K562 (cell line): Measurements from ENCODE around the gene IKZF4. TPM values are rescaled to one million over a fixed set of nuclear protein-coding genes. Genes with fewer than 3 reads are reported as not detected.

ENCODE experiments used
- CBFA2T3 ChIP-seq: fragments of 450-650 bp; IDR thresholded peaks from 2 replicates; pipeline ENCODE4 v1.6.1; 2017
- CREBBP ChIP-seq: IDR thresholded peaks from one replicate; pipeline ENCODE4 v1.6.1; 2012; ENCODE audit warnings: low read depth, mild to moderate bottlenecking, control low read depth, inconsistent platforms, low read length
- DLX4 ChIP-seq: fragments of 250-450 bp; sonication (Bioruptor Pico); IDR thresholded peaks from 2 replicates; pipeline ENCODE4 v1.6.1; 2021; ENCODE audit warnings: mild to moderate bottlenecking
- HNRNPLL ChIP-seq: fragments of 200-400 bp; formaldehyde crosslinking; IDR thresholded peaks from 2 replicates; pipeline ENCODE4 v1.6.1; 2017; ENCODE audit warnings: low read length, low read depth, mild to moderate bottlenecking; ENCODE audit not compliant: poor library complexity, severe bottlenecking
- ILK ChIP-seq: fragments of 450-650 bp; IDR thresholded peaks from 2 replicates; pipeline ENCODE4 v1.6.1; 2016; ENCODE audit warnings: missing genetic modification characterization, low read depth, mild to moderate bottlenecking, missing compliant biosample characterization, moderate library complexity, borderline replicate concordance
- KDM2B ChIP-seq: fragments of 250-450 bp; sonication (Bioruptor Pico); IDR thresholded peaks from 2 replicates; pipeline ENCODE4 v1.8.0; 2021; ENCODE audit warnings: mild to moderate bottlenecking, moderate library complexity
- KLF13 ChIP-seq: fragments of 450-650 bp; IDR thresholded peaks from 2 replicates; pipeline ENCODE4 v1.6.1; 2016; ENCODE audit warnings: missing genetic modification characterization, low read depth, mild to moderate bottlenecking, missing compliant biosample characterization, moderate library complexity, borderline replicate concordance
- MITF ChIP-seq: IDR thresholded peaks from 2 replicates; pipeline ENCODE4 v1.6.1; 2014; ENCODE audit warnings: antibody characterized with exemption
- NR2F6 ChIP-seq: fragments of 450-650 bp; formaldehyde crosslinking; IDR thresholded peaks from 2 replicates; pipeline ENCODE4 v1.4.0; 2020; ENCODE audit warnings: mild to moderate bottlenecking
- PKNOX1 ChIP-seq: fragments of 450-650 bp; IDR thresholded peaks from 2 replicates; pipeline ENCODE4 v1.6.1; 2016
- PREB ChIP-seq: sonication (generic); formaldehyde crosslinking; IDR thresholded peaks from 2 replicates; pipeline ENCODE4 v1.8.1; 2023; ENCODE audit warnings: mild to moderate bottlenecking, missing genetic modification reagents
- SFPQ ChIP-seq: fragments of 200-400 bp; formaldehyde crosslinking; IDR thresholded peaks from 2 replicates; pipeline ENCODE4 v1.6.1; 2017; ENCODE audit warnings: mild to moderate bottlenecking, low read depth, low read length, moderate library complexity
- SIN3B ChIP-seq: fragments of 450-650 bp; IDR thresholded peaks from 2 replicates; pipeline ENCODE4 v1.6.1; 2017; ENCODE audit warnings: low read depth, mild to moderate bottlenecking, moderate library complexity
- SMARCE1 ChIP-seq: fragments of 450-650 bp; IDR thresholded peaks from 2 replicates; pipeline ENCODE4 v1.7.1; 2016; ENCODE audit warnings: mild to moderate bottlenecking
- TEAD1 ChIP-seq, 2 experiments: fragments of 450-650 bp in 1 of 2; sonication (generic) in 1 of 2; formaldehyde crosslinking; IDR thresholded peaks; 2 replicates each; pipeline versions ENCODE4 v1.4.0 to v1.8.0; 2020 to 2022; ENCODE audit warnings: mild to moderate bottlenecking in 2 of 2, missing genetic modification reagents in 1 of 2
- XRCC4 ChIP-seq: IDR thresholded peaks from one replicate; pipeline ENCODE4 v1.6.1; 2011; ENCODE audit not compliant: insufficient read depth, insufficient read length; ENCODE audit errors: extremely low read depth
- ZBTB8A ChIP-seq: fragments of 450-650 bp; IDR thresholded peaks from 2 replicates; pipeline ENCODE4 v1.6.1; 2018; ENCODE audit warnings: mild to moderate bottlenecking, moderate library complexity; ENCODE audit not compliant: partially characterized antibody
- ZNF175 ChIP-seq: fragments of 200-800 bp; sonication (Bioruptor generic); IDR thresholded peaks from 2 replicates; pipeline ENCODE4 v1.6.1; 2016; ENCODE audit warnings: low read depth, mild to moderate bottlenecking, missing genetic modification characterization, missing compliant biosample characterization
- ZNF41 ChIP-seq: fragments of 250-450 bp; sonication (Bioruptor Pico); conservative IDR thresholded peaks from 2 replicates; pipeline ENCODE4 v1.4.0; 2020; ENCODE audit warnings: mild to moderate bottlenecking
- polyA plus RNA-seq, 8 experiments: library from polyadenylated mRNA; depleted of rRNA in 4 of 8; stranded (reverse) in 5 of 8; unstranded in 3 of 8; fragments of >200 nt; fragmentation: Nextera tagmentation in 2 of 8; fragmentation: Illumina TruSeq in 1 of 8; extraction: Ambion mirVana in 2 of 8; extraction: Trizol in 1 of 8; gene quantifications; 2 replicates each; pipeline versions ENCODE4 v1.2.1 to v1.2.3, GENCODE V29; 2011 to 2014; ENCODE audit warnings: inconsistent platforms in 1 of 8, missing spikeins in 1 of 8
- total RNA-seq, 7 experiments: library from RNA; depleted of rRNA in 6 of 7; stranded (reverse); fragments of >200 nt in 6 of 7; fragmentation: Illumina TruSeq in 2 of 7; extraction: Trizol in 2 of 7; gene quantifications; 2 replicates each; pipeline versions ENCODE4 v1.2.1 to v1.2.3, GENCODE V29; 2011 to 2021; ENCODE audit warnings: low replicate concordance in 1 of 7

IKZF4 gene
- total and polyA plus RNA-seq, 9 of the 15 experiments (the other 6 are each of a cell fraction or from before 2014, with no cell fraction given) = 1.9 to 16.3 (median 3.6) TPM

GRCh38 chr12:55996715-55997534 is 23.9 kb upstream of the IKZF4 start, which contains the start of gene SUOX (continued):
- TF ChIP-seq ZNF175 (CRISPR knock-in tag) (no peak), KDM2B (CRISPR knock-in tag) (no peak), PKNOX1 (peak; percentile 98), CBFA2T3 (peak; percentile 12; the same call in 1 of the 2 replicates), TEAD1 (CRISPR knock-in tag; IDR thresholded peaks at IDR 0.05) (0 out of 4 replicates have a peak, but pooled peaks of 1 of the 2 experiments have one; percentile 22), ZBTB8A (no peak), XRCC4 (no peak), SMARCE1 (no peak), PREB (no peak), SFPQ (no peak), ILK (tag) (no peak), KLF13 (tag) (no peak), HNRNPLL (no peak), DLX4 (CRISPR knock-in tag) (no peak), SIN3B (peak; percentile 42; the same call in 1 of the 2 replicates), MITF (no peak), CREBBP (no peak), NR2F6 (peak; percentile 79; the same call in 1 of the 2 replicates), ZNF41 (CRISPR knock-in tag) (no peak)
